Measurements from ENCODE around the gene FAM209B.

FAM209B gene

DNA sequence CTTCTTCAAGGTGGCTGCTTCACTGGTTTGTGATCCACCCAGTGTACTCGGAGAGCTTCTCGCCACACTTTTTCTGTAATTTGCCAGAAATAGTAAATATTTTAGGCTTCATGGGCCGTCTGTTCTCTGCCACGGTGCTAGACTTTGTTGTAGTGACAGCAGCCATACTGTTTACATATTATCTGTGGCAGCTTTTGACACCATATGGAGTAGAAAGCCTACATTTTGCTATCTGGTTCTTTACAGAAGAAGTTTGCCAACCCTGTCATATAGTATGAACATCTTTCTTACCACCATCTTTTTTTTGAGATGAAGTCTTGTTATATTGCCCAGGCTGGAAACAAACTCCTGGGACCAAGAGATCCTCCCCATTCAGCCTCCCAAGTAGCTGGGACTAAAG lies 32.5 kb downstream of the FAM209B start:
- H3K27me3 Mint-ChIP-seq: peaks cover 5% of the 10 kb centered on the region
- no peaks in the 10 kb centered on the region for H3K9me3 Mint-ChIP-seq

DNA sequence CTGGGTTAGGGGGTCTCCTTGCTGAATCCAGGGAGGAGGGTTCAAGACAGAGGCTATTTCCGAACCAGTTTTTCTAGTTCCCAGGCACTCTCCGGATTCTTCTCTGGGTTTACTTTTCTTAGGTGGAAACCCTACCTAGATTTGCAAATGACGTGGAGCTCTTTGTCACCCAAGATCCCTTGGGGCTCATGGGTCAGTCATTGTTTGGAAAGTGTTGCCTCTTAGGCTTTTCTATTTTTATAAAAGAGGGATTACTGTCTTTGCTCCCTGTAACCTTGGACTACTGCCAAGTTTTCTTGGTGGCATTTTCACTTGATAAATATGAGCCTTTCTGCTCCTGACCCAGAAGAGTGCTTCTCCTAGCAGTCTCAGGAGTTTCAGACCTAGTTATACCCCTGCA lies 33.6 kb downstream of the FAM209B start:
- no peak overlapping the region for H3K27ac Mint-ChIP-seq
- H3K4me3 Mint-ChIP-seq: no peak overlapping the region
- no peaks in the 10 kb centered on the region for H3K4me1 Mint-ChIP-seq (ENCODE audit: low read depth)
- H3K27me3 Mint-ChIP-seq: peaks cover 10% of the 10 kb centered on the region
- H3K9me3 Mint-ChIP-seq: no peaks in the 10 kb centered on the region
- H3K36me3 Mint-ChIP-seq (ENCODE audit: low read depth): no peaks in the 10 kb centered on the region
- DNase-seq: no peak

More for the DNA sequence above, 32.5 kb downstream of the FAM209B start:
- Mint-ChIP-seq H3K4me3 (no peak overlapping the region), H3K4me1 (ENCODE audit: low read depth) (no peaks in the 10 kb centered on the region), H3K36me3 (ENCODE audit: low read depth) (no peaks in the 10 kb centered on the region), H3K27ac (no peak overlapping the region)
- no peak for DNase-seq

DNA sequence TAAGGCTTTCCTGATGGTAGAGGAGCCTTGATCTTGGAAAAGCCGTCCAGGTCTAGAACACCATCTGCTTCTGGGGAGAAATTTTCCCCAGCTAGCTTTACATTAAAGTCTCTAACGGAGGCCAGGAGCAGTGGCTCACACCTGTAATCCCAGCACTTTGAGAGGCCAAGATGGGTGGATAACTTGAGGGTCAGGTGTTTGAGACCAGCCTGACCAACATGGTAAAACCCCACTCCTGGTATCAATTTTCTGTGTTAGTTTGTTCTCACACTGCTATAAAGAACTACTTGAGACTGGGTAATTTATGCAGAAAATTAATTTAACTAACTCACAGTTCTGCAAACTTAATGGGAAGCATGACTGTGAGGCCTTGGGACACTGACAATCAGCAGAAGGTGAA lies 37.8 kb downstream of the FAM209B start:
- H3K36me3 Mint-ChIP-seq (ENCODE audit: low read depth): no peaks in the 10 kb centered on the region

DNA sequence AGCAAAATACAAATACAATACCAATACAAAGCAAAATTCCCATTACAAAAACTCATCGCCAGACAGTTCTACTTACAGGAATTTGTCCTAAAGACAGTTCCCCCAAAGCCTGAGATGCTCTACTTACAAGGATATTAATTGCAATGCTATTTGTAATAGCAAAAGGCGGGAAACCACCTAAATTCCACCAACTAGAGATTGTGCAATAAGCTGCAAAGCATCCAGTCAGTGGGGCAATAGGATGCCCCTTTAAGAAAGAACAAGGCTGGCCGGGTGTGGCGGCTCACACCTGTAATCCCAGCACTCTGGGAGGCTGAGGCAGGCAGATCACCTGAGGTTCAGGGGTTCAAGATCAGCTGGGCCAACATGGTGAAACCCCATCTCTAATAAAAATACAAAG lies 39.1 kb downstream of the FAM209B start:
- Mint-ChIP-seq H3K36me3 (ENCODE audit: low read depth) (no peaks in the 10 kb centered on the region), H3K4me1 (ENCODE audit: low read depth) (no peaks in the 10 kb centered on the region), H3K27ac (no peak overlapping the region), H3K4me3 (no peak overlapping the region), H3K9me3 (no peaks in the 10 kb centered on the region), H3K27me3 (peaks cover 34% of the 10 kb centered on the region)
- DNase-seq: no peak

More for the DNA sequence above, 37.8 kb downstream of the FAM209B start:
- no peaks in the 10 kb centered on the region for H3K4me1 Mint-ChIP-seq (ENCODE audit: low read depth)
- no peak for DNase-seq
- H3K9me3 Mint-ChIP-seq: no peaks in the 10 kb centered on the region
- peaks cover 31% of the 10 kb centered on the region for H3K27me3 Mint-ChIP-seq
- H3K27ac Mint-ChIP-seq: no peak overlapping the region
- no peak overlapping the region for H3K4me3 Mint-ChIP-seq

DNA sequence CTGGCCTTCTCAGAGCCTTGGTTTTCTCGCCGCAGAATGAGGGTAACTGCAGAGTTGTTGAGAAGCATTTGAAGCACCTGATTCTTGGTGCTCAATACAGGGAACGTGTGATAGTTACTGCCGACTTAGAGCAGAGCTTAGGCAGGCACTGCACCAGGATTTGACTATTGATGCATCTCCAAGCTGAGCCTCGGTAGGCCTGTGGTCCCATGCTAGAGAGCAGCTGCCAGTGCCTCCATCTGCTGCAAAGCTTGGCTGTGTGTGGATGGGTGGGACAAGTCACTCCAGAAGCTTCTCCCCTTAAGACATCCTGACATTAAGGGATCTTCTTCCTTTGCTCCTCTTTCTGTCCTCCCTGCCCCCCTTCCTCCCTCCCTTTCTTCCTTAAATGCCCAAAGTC lies 40.9 kb downstream of the FAM209B start:
- DNase-seq: no peak
- Mint-ChIP-seq H3K27ac (no peak overlapping the region), H3K4me1 (ENCODE audit: low read depth) (no peaks in the 10 kb centered on the region), H3K4me3 (no peak overlapping the region), H3K36me3 (ENCODE audit: low read depth) (no peaks in the 10 kb centered on the region), H3K9me3 (no peaks in the 10 kb centered on the region), H3K27me3 (peaks cover 34% of the 10 kb centered on the region)

DNA sequence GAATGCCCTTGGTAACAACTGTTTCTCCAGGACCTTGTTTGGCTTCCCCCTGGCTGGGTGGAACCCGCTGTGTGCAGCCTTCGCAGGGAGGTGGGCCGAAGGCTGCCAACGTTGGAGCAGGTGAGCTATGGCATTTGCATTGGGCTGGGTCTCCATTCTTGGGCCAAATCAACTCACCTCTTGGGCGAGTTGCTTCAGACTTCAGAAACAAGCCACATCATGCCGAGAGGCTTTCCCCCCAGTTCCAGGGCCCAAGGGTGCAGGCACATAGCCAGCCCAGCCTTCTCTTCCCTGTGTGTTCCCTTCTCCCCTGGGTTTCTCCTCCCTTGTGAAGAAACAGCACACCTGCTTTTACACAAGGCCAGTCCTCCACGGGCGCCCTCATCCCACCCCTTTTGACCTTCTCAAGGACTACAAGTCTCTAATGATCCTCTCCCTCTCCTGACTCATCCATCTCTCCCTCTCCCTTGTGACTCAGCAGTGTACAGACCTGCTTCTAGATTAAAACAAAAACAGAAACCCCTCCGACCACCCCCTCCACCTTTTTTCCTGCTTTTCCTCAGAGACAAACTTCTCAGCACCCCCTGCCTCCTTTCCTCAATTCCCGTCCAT lies 41.6 kb downstream of the FAM209B start:
- H3K4me3 Mint-ChIP-seq: no peak overlapping the region
- H3K36me3 Mint-ChIP-seq (ENCODE audit: low read depth): no peaks in the 10 kb centered on the region
- DNase-seq: no peak
- H3K27ac Mint-ChIP-seq: no peak overlapping the region
- H3K4me1 Mint-ChIP-seq (ENCODE audit: low read depth): no peaks in the 10 kb centered on the region
- H3K9me3 Mint-ChIP-seq: no peaks in the 10 kb centered on the region
- peaks cover 34% of the 10 kb centered on the region for H3K27me3 Mint-ChIP-seq

DNA sequence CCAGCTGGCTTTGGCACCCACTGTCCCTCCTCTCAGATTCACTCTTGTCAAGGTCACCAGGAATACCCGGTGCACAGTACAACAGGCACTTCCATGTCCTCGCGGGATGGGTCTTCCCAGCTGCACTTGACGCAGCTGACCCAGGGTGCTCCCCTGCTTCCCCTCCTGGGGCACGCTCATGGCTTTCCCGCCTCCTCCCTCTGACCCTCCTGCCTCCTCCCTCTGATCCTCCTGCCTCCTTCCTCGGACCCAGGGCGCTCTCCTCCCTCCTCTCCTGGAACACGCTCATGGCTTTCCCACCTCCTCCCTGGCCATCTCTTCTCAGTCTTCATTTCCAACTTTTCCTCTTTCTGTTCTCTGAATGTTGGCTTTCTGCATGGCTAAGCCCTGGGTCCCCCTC lies 42.1 kb downstream of the FAM209B start:
- no peak overlapping the region for H3K27ac Mint-ChIP-seq
- peaks cover 29% of the 10 kb centered on the region for H3K27me3 Mint-ChIP-seq
- H3K4me3 Mint-ChIP-seq: no peak overlapping the region
- no peaks in the 10 kb centered on the region for H3K4me1 Mint-ChIP-seq (ENCODE audit: low read depth)
- no peaks in the 10 kb centered on the region for H3K36me3 Mint-ChIP-seq (ENCODE audit: low read depth)
- DNase-seq: no peak
- H3K9me3 Mint-ChIP-seq: no peaks in the 10 kb centered on the region

DNA sequence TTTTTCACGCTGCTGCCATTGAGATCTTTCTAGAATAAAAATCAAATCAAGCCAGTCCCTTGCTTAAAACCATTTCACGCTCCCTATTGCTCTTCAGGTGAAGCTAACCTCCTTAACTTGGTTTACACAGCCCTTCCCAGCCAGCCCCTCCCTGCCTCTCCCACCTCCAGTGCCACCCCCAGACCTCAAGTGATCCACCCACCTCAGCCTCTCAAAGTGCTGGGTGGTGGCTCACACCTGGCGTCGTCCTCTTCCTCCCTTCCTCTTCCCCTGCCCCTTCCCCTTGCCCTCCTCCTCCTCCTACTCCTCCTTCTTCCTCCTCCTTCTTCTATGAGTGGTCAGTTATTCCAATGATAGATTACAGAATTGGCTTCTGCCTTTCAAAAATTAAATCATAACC lies 42.9 kb downstream of the FAM209B start:
- H3K9me3 Mint-ChIP-seq: no peaks in the 10 kb centered on the region
- no peaks in the 10 kb centered on the region for H3K36me3 Mint-ChIP-seq (ENCODE audit: low read depth)
- H3K27ac Mint-ChIP-seq: no peak overlapping the region
- no peaks in the 10 kb centered on the region for H3K4me1 Mint-ChIP-seq (ENCODE audit: low read depth)
- peaks cover 28% of the 10 kb centered on the region for H3K27me3 Mint-ChIP-seq
- H3K4me3 Mint-ChIP-seq: no peak overlapping the region
- no peak for DNase-seq

DNA sequence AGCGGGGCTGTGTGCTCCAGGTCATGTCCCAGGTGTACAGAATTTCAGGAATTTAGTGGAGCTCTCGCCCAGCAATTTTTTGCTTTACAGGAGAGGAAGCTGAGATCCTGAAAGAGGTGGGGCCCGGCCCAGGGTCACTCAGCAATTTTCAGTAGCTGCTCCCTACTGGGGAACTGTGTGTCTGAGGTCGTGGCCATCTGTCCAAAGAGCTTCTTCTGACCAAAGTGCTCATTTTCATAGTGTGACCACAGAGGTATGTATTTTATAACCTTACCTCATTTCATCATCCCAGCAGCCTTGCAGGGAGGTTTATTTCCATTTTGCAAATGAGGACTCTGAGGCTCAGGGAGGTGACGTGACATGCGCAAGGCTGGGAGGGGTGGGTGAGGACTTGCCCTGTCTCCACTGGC lies 46.3 kb downstream of the FAM209B start:
- Mint-ChIP-seq H3K4me3 (no peak overlapping the region), H3K27me3 (peaks cover 18% of the 10 kb centered on the region), H3K36me3 (ENCODE audit: low read depth) (no peaks in the 10 kb centered on the region), H3K9me3 (no peaks in the 10 kb centered on the region), H3K4me1 (ENCODE audit: low read depth) (no peaks in the 10 kb centered on the region), H3K27ac (no peak overlapping the region)
- no peak for DNase-seq

DNA sequence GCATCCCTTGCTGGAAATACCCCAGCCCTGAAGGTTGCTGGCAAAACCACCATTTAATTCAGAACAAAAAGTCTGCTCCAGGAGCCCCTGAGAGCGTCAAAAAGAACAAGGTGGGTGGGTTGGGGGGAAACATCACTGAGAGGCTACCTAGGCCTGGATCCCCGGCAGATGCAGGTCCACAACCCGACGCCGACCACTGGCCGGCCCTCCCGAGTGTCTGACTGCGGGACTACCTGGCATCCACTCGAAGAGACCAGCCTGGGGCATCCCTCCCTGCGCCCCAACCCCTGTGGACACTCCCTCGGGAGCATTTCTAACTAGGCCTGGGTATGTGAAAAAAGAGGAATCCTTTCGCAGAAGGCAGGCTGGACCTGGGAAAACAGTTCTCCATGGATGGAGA lies 47.2 kb downstream of the FAM209B start:
- Mint-ChIP-seq H3K9me3 (no peaks in the 10 kb centered on the region), H3K27me3 (peaks cover 12% of the 10 kb centered on the region), H3K4me3 (no peak overlapping the region), H3K36me3 (ENCODE audit: low read depth) (no peaks in the 10 kb centered on the region), H3K27ac (no peak overlapping the region), H3K4me1 (ENCODE audit: low read depth) (no peaks in the 10 kb centered on the region)
- DNase-seq: no peak

DNA sequence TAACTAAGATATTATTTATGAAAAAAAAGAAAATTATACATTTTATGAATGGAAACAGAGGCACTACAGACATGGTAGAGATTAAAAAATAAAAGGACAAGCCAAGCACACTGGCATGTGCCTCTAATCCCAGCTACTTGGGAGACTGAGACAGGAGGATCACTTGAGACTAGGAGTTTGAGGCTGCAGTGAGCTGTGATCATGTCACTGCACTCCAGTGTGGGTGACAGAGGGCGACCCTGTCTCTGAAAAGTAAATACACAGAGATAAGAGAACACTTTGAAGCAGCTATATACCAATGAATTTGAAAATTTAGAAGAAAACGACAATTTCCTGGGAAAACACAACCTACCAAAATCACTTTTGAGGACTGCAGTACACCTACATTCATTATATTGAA lies 48.7 kb downstream of the FAM209B start:
- DNase-seq: no peak
- no peaks in the 10 kb centered on the region for H3K9me3 Mint-ChIP-seq
- no peaks in the 10 kb centered on the region for H3K36me3 Mint-ChIP-seq (ENCODE audit: low read depth)
- H3K27ac Mint-ChIP-seq: no peak overlapping the region
- no peak overlapping the region for H3K4me3 Mint-ChIP-seq
- H3K27me3 Mint-ChIP-seq: peaks cover 2% of the 10 kb centered on the region
- no peaks in the 10 kb centered on the region for H3K4me1 Mint-ChIP-seq (ENCODE audit: low read depth)

DNA sequence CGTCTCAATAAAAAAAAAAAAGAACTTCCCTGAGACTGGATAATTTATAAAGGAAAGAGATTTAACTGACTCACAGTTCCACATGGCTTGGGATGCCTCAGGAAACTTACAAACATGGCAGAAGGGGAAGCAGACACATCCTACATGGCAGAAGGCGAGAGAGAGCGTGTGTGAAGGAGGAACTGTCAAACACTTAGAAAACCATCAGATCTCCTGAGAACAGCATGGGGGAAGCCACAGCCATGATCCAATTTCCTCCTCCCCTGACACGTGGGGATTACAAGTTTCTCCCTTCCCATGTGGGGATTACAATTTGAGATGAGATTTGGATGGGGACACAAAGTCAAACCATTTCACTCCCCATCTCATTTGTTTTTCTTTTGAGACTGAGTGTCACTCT lies 49.5 kb downstream of the FAM209B start:
- Mint-ChIP-seq H3K4me1 (ENCODE audit: low read depth) (no peaks in the 10 kb centered on the region), H3K27ac (no peak overlapping the region), H3K4me3 (no peak overlapping the region), H3K36me3 (ENCODE audit: low read depth) (no peaks in the 10 kb centered on the region), H3K27me3 (peaks cover 2% of the 10 kb centered on the region), H3K9me3 (no peaks in the 10 kb centered on the region)
- no peak for DNase-seq

DNA sequence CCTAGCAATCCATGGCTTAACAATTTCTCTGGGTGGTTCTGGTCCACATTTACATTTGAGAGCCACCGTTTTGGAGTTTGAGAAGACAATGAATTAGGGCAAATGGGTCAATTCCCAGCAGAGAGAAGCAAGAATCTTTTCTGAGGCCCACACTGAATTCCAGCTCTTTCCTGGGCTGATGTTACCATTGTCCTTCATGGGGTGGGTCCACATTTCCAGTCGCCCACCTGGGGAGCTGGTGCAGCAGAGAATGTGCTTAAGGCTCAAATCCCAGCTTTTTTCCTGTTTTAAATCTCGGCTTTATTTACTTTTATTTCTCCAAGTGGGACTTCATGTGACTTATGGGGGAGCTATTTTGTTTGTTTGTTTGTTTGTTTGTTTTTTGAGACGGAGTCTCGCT lies 51.9 kb downstream of the FAM209B start:
- peaks cover 5% of the 10 kb centered on the region for H3K27me3 Mint-ChIP-seq
- no peaks in the 10 kb centered on the region for H3K4me1 Mint-ChIP-seq (ENCODE audit: low read depth)
- no peak overlapping the region for H3K27ac Mint-ChIP-seq
- no peak for DNase-seq
- no peaks in the 10 kb centered on the region for H3K36me3 Mint-ChIP-seq (ENCODE audit: low read depth)
- no peaks in the 10 kb centered on the region for H3K9me3 Mint-ChIP-seq
- H3K4me3 Mint-ChIP-seq: no peak overlapping the region

All from activated T-cell treated with anti-CD3 and anti-CD28 coated beads, Interleukin-2, amount 50 U/mL, for 24 hours (primary cell).